SJCRH30 (cell line): Measurements from ENCODE around the gene FXYD6. TPM values are rescaled to one million over a fixed set of nuclear protein-coding genes. Genes with fewer than 3 reads are reported as not detected.
A peak's percentile ranks its signal among the peaks of the same experiment; 100 is the strongest.

Source experiments
- DNase-seq, 2 experiments: peaks; one replicate each; pipeline ENCODE4 v3.0.0-alpha.2; 2015 to 2020
- H3K27ac ChIP-seq: fragments of 250-450 bp; sonication (Bioruptor Pico); 2 replicates; pipeline ENCODE4 v1.5.1; 2020; ENCODE audit warnings: mild to moderate bottlenecking, moderate library complexity
- H3K27me3 ChIP-seq: fragments of 250-450 bp; sonication (Bioruptor Pico); 2 replicates; pipeline ENCODE4 v1.5.1; 2020; ENCODE audit warnings: mild to moderate bottlenecking, moderate library complexity
- H3K36me3 ChIP-seq: fragments of 250-450 bp; sonication (Bioruptor Pico); 2 replicates; pipeline ENCODE4 v1.5.1; 2020; ENCODE audit warnings: mild to moderate bottlenecking, moderate library complexity
- H3K4me1 ChIP-seq: fragments of 250-450 bp; sonication (Bioruptor Pico); 2 replicates; pipeline ENCODE4 v1.5.1; 2020; ENCODE audit warnings: mild to moderate bottlenecking, moderate library complexity
- H3K4me3 ChIP-seq: fragments of 250-450 bp; sonication (Bioruptor Pico); 2 replicates; pipeline ENCODE4 v1.5.1; 2020; ENCODE audit warnings: mild to moderate bottlenecking, moderate library complexity
- H3K9me3 ChIP-seq: fragments of 250-450 bp; sonication (Bioruptor Pico); replicated peaks from 2 replicates; pipeline ENCODE4 v1.5.1; 2020; ENCODE audit warnings: mild to moderate bottlenecking, moderate library complexity
- total RNA-seq: library from RNA; depleted of rRNA; stranded (reverse); fragments of >200 nt; shearing (Covaris generic); gene quantifications from 2 replicates; pipeline ENCODE4 v1.2.3, GENCODE V29; 2014

The FXYD6 gene
- total RNA-seq, 1 experiment from 2014 or later = 90.1 TPM

DNA sequence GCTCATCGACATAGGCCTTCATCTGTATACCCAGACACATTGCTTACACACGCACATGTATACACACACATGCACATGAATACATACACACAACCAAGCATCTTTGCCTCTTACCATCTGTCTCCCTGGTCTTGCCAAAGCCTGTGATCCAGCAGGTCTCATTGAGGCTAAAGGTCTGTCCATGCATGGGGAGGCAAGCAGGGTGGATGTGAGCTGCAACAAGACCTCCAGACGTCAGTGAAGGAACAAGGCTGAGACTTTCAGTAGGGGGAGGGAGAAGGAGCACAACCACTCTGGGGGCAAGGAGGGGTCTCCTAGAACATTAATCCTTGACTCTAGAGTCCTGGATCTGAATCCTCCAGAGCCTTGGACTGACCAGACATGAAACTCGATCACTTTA lies 29.1 kb upstream of the FXYD6 start:
- DNase-seq = no peak

GRCh38 chr11:117903505-117904382 lies 27.3 kb upstream of the FXYD6 start:
- H3K9me3 ChIP-seq = no peaks in the 10 kb centered on the region
- no peaks in the 10 kb centered on the region for H3K27me3 ChIP-seq
- no peak for DNase-seq
- H3K4me1 ChIP-seq = peaks cover 15% of the 10 kb centered on the region
- no peak overlapping the region for H3K4me3 ChIP-seq
- H3K27ac ChIP-seq = no peak overlapping the region
- H3K36me3 ChIP-seq = no peaks in the 10 kb centered on the region

More for the DNA sequence above, 29.1 kb upstream of the FXYD6 start:
- Histone ChIP-seq H3K27me3 (no peaks in the 10 kb centered on the region), H3K4me1 (peaks cover 15% of the 10 kb centered on the region), H3K36me3 (no peaks in the 10 kb centered on the region), H3K9me3 (no peaks in the 10 kb centered on the region), H3K27ac (no peak overlapping the region), H3K4me3 (no peak overlapping the region)

DNA sequence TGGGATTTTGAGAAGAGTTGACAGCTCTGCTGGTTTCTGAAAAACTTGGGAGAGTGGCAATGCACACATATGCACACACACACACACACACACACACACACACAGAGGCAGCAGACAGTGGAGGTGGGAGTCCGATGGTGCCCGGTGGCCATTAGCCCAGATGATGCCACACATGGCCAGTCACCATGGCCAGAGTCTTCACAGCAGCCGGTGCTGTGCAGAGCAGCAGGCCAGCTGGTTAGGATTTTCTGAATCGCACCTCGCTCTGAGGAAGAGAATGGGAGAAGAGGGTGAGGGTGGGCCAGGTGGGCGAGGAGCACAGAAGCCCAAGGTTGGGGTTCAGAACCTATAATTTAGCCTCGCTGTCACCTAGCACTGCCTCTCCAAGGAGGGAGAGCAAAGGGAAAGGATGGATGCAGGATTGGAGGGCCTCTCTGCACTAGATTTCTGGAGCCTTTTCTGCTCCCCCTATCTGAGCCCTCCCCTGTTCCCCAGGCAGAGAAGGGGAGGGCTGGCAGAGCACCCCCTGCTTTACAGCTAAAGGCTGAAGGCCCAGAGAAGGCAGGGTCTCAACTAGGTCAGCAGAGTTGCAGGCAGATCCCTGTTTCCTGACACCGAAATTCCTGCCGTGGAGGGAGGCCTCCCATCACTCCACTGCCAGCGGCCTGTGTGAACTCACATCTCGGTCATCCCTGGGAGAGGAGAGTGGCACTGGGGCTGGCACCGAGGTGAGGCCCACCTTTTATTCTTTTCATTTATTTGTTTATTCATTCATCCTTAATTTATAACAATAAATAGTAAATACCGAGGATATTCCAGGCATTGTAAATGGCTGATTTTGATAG lies 25.8 kb upstream of the FXYD6 start:
- no peak for DNase-seq
- no peaks in the 10 kb centered on the region for H3K36me3 ChIP-seq
- no peaks in the 10 kb centered on the region for H3K9me3 ChIP-seq
- H3K27me3 ChIP-seq = no peaks in the 10 kb centered on the region
- H3K4me1 ChIP-seq = peaks cover 11% of the 10 kb centered on the region
- no peak overlapping the region for H3K4me3 ChIP-seq
- H3K27ac ChIP-seq = no peak overlapping the region

DNA sequence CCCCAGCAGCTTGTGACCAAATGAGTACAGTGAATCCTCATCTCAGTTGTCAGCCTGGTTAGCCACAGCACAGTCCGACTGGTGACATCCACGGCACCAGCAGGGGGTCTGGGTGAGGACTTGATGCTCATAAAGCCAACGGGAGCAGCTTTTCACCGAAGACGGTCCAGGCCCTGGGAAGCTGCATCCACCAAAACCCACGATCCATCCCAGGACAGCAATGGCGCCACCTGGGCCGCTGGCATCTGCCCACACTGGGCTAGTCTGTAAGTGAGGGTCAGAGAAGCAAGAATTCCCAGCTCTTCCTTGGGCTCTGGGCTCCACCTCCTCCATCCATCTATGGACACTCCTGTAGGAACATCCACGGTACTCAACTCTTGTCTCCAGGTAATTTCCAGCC lies 25.1 kb upstream of the FXYD6 start:
- DNase-seq = no peak
- Histone ChIP-seq H3K9me3 (no peaks in the 10 kb centered on the region), H3K27me3 (no peaks in the 10 kb centered on the region), H3K4me1 (peaks cover 9% of the 10 kb centered on the region), H3K4me3 (no peak overlapping the region), H3K27ac (no peak overlapping the region), H3K36me3 (no peaks in the 10 kb centered on the region)

DNA sequence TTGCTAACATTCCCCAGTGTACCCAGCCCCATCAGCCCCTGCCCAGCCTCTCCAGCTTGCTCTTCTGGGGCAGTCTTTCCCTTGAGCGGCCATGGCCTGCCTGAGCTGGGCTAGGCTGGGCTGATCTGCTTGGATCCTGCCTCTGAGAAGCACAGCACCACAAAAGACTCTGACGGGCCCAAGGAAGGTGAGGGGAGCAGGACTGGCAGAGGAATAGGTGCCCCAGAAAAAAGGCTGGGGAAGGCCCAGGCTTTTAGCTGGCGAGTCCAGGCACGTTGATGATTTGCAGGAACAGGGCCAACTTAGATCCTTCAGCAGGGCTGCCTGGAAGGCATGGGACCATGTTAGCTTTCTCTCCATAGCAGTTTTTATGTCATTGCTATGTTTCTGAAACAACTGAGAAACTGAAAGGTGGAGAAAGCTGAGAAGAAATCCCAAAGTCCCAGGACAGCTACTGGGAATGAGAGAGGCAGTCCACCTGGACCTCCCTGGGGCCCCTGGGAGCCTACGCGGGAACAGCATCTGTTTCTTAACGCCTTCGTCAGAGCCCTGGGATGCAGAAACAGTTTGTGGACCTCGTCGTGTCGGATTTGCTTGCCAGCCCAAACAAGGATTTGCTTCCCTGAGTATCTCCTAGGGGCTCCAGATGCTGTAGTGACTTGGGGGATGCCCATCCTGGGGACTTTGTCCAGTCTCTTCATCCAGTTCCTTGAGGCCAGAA lies 24.4 kb upstream of the FXYD6 start:
- H3K36me3 ChIP-seq = no peaks in the 10 kb centered on the region
- H3K4me1 ChIP-seq = peaks cover 4% of the 10 kb centered on the region
- no peaks in the 10 kb centered on the region for H3K27me3 ChIP-seq
- no peak overlapping the region for H3K27ac ChIP-seq
- H3K9me3 ChIP-seq = no peaks in the 10 kb centered on the region
- H3K4me3 ChIP-seq = no peak overlapping the region
- DNase-seq = no peak

- H3K27ac ChIP-seq = no peak overlapping the region
- H3K27me3 ChIP-seq = no peaks in the 10 kb centered on the region
- H3K4me3 ChIP-seq = no peak overlapping the region
- H3K4me1 ChIP-seq = no peaks in the 10 kb centered on the region
- H3K36me3 ChIP-seq = no peaks in the 10 kb centered on the region
- no peaks in the 10 kb centered on the region for H3K9me3 ChIP-seq
- DNase-seq = no peak
Measured at GRCh38 chr11:117900121-117900648, 23.7 kb upstream of the FXYD6 start.

GRCh38 chr11:117898059-117898458 lies 21.6 kb upstream of the FXYD6 start:
- Histone ChIP-seq H3K4me1 (no peaks in the 10 kb centered on the region), H3K9me3 (no peaks in the 10 kb centered on the region), H3K4me3 (no peak overlapping the region), H3K27ac (no peak overlapping the region), H3K27me3 (no peaks in the 10 kb centered on the region), H3K36me3 (no peaks in the 10 kb centered on the region)
- no peak for DNase-seq

DNA sequence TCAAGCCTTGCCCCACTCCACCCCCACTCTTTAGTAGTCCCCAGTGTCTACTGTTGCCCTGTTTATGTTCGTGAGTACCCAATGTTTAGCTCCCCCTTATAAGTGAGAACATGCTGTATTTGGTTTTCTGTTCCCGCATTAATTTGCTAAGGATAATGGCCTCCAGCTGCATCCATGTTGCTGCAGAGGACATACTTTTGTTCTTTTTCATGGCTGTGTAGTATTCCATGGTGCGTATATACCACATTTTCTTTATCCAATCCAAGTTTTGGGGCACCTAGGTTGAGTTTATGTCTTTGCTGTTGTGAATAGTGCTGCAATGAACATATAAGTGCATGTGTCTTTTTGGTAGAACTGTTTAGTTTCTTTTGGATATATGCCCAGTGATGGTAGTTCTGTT lies 16.2 kb upstream of the FXYD6 start:
- Histone ChIP-seq H3K4me1 (no peaks in the 10 kb centered on the region), H3K4me3 (no peak overlapping the region), H3K9me3 (no peaks in the 10 kb centered on the region), H3K36me3 (no peaks in the 10 kb centered on the region), H3K27me3 (no peaks in the 10 kb centered on the region), H3K27ac (no peak overlapping the region)
- no peak for DNase-seq

DNA sequence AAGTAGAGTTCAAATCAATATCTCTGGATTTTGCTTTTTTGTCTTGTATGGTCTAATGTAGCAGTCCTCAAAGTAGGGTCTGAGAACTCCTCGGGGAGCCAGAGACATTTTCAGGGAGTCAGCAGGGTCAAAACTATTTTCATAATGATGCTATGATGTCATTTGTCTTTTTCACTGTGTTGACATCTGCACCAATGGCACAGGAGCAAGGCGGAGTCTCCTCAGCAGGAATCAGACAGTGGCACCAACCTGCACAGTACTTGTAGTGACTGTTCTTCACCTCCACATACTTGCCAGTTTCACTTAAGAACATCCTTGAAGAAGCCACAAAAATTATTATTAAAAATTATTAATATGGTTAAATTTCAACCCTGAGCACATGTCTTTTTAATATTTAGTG lies 14.9 kb upstream of the FXYD6 start:
- Histone ChIP-seq H3K4me1 (peaks cover under 1% of the 10 kb centered on the region; the same call in 1 of the 2 replicates), H3K27me3 (no peaks in the 10 kb centered on the region), H3K36me3 (no peaks in the 10 kb centered on the region), H3K4me3 (no peak overlapping the region), H3K9me3 (no peaks in the 10 kb centered on the region), H3K27ac (no peak overlapping the region)
- no peak for DNase-seq

- H3K27ac ChIP-seq = no peak overlapping the region
- H3K4me3 ChIP-seq = no peak overlapping the region
- no peaks in the 10 kb centered on the region for H3K36me3 ChIP-seq
- DNase-seq = no peak
- H3K27me3 ChIP-seq = no peaks in the 10 kb centered on the region
- no peaks in the 10 kb centered on the region for H3K9me3 ChIP-seq
- peaks cover 9% of the 10 kb centered on the region; the same call in 1 of the 2 replicates for H3K4me1 ChIP-seq
Measured at GRCh38 chr11:117888139-117888566, 11.7 kb upstream of the FXYD6 start.

DNA sequence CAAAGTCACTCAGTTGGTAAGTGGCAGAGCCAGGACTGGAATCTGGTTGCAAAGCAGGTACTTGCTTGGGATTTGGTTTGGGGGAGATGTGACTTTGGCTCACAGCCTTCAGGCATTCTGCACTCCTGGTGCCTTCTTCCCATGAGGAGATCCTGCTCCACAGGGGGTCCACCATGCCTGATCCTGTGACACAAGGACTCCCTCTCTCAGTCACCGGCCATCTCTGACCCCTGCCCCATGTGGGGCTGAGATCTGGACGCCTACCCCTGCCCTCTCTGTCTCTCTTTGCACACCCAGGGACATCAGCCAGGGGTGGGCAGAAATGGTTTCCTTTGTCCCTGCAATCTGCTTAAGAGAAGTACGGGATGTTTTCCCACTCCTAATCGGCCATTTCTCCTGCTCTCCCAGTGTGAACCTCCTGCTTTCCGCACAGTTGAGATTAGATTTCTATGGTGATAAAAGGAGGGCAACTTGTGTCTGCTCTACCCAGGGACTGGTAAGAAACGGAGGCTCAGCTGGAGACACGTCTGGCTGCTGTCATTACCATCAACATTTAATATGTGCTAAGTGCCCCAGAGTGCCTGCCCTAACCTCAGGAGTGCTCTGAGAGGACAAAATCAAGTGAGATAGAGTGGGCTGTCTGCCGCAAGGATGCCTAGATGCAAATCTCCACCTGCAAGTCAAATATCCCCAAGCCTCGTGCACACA lies 11.1 kb upstream of the FXYD6 start:
- Histone ChIP-seq H3K36me3 (no peaks in the 10 kb centered on the region), H3K4me3 (no peak overlapping the region), H3K4me1 (peaks cover 15% of the 10 kb centered on the region; the same call in 1 of the 2 replicates), H3K9me3 (no peaks in the 10 kb centered on the region), H3K27me3 (no peaks in the 10 kb centered on the region), H3K27ac (no peak overlapping the region)
- DNase-seq = no peak

DNA sequence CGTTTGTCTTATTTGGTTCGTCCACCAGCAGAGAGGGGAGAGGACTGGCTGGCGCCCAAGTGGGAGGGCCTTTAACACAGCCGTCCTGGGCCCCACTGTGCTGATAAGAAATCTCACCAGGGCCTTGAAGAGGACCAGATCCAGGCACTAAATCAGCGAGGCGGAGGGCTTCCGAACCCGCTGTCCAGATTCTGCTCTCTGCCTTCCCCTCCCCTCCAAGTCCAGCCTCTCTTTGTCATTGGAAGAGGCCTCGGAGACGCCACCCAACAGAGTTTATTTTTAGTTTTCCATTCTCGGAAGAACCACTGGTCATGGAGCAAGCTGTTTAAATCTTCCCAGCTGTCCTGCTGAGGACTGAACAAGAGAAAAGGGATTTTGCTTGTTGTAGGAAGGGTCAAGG lies 9.3 kb upstream of the FXYD6 start:
- H3K27me3 ChIP-seq = no peaks in the 10 kb centered on the region
- H3K4me1 ChIP-seq = peaks cover 18% of the 10 kb centered on the region; the same call in 1 of the 2 replicates
- no peaks in the 10 kb centered on the region for H3K36me3 ChIP-seq
- no peaks in the 10 kb centered on the region for H3K9me3 ChIP-seq
- H3K27ac ChIP-seq = peak overlapping the region; percentile 6; the same call in 1 of the 2 replicates
- peak overlapping the region; percentile 31 for H3K4me3 ChIP-seq
- DNase-seq = peak; percentile 35 to 50

GRCh38 chr11:117884994-117885393 lies 8.5 kb upstream of the FXYD6 start:
- no peaks in the 10 kb centered on the region for H3K9me3 ChIP-seq
- H3K4me3 ChIP-seq = no peak overlapping the region
- peaks cover 18% of the 10 kb centered on the region; the same call in 1 of the 2 replicates for H3K4me1 ChIP-seq
- DNase-seq = no peak
- no peaks in the 10 kb centered on the region for H3K36me3 ChIP-seq
- H3K27ac ChIP-seq = no peak overlapping the region
- H3K27me3 ChIP-seq = no peaks in the 10 kb centered on the region

- H3K9me3 ChIP-seq = no peaks in the 10 kb centered on the region
- no peaks in the 10 kb centered on the region for H3K36me3 ChIP-seq
- no peaks in the 10 kb centered on the region for H3K27me3 ChIP-seq
- H3K27ac ChIP-seq = no peak overlapping the region
- peaks cover 30% of the 10 kb centered on the region for H3K4me1 ChIP-seq
- no peak overlapping the region for H3K4me3 ChIP-seq
- DNase-seq = no peak
Measured at GRCh38 chr11:117883063-117883462, 6.6 kb upstream of the FXYD6 start.
